HG02840 (cell line): ENCODE measurements around the gene FCN2.

Experiments used
- ATAC-seq: cut with Tn5 transposase; IDR thresholded peaks from one replicate; pipeline ENCODE4 v1.9.1; 2021; ENCODE audit warnings: mild to moderate bottlenecking, moderate library complexity, moderate number of reproducible peaks; ENCODE audit not compliant: unreplicated experiment, low FRiP score

Gene FCN2

GRCh38 chr9:134886413-134886913, 5.9 kb downstream of the FCN2 start:
- no peak for ATAC-seq

GRCh38 chr9:134887219-134887618, 6.6 kb downstream of the FCN2 start:
- ATAC-seq: no peak

GRCh38 chr9:134887686-134888602, 7.3 kb downstream of the FCN2 start:
- no peak for ATAC-seq

GRCh38 chr9:134888603-134889190, 8.1 kb downstream of the FCN2 start:
- no peak for ATAC-seq

GRCh38 chr9:134889386-134890154, 9.0 kb downstream of the FCN2 start:
- ATAC-seq: no peak

- no peak for ATAC-seq
Observed at GRCh38 chr9:134890155-134890495, 9.5 kb downstream of the FCN2 start.

GRCh38 chr9:134891053-134891452, 10.4 kb downstream of the FCN2 start:
- no peak for ATAC-seq

- no peak for ATAC-seq
Observed at GRCh38 chr9:134891713-134892112, 11.1 kb downstream of the FCN2 start.

- no peak for ATAC-seq
Observed at GRCh38 chr9:134892221-134892620, 11.6 kb downstream of the FCN2 start.

GRCh38 chr9:134892820-134893420, 12.3 kb downstream of the FCN2 start:
- no peak for ATAC-seq

- ATAC-seq: no peak
Observed at GRCh38 chr9:134894136-134894860, 13.7 kb downstream of the FCN2 start.

GRCh38 chr9:134895097-134895496, 14.5 kb downstream of the FCN2 start:
- ATAC-seq: no peak

- ATAC-seq: no peak
Observed at GRCh38 chr9:134895567-134895907, 14.9 kb downstream of the FCN2 start.

GRCh38 chr9:134895908-134896833, 15.6 kb downstream of the FCN2 start:
- no peak for ATAC-seq

GRCh38 chr9:134896834-134897583, 16.4 kb downstream of the FCN2 start:
- no peak for ATAC-seq

GRCh38 chr9:134897584-134898170, 17.1 kb downstream of the FCN2 start:
- ATAC-seq: no peak

GRCh38 chr9:134898319-134898718, 17.7 kb downstream of the FCN2 start:
- ATAC-seq: no peak

- no peak for ATAC-seq
Observed at GRCh38 chr9:134899168-134899567, 18.6 kb downstream of the FCN2 start.
